NB4 (cell line): ENCODE results near the gene MTA2.
"Not testable (repeated sequence)": the region's sequence is repeated elsewhere in the genome, so short reads cannot be mapped to it uniquely, and the experiment has no call there.

Experiments used
- CTCF ChIP-seq: IDR thresholded peaks from one replicate; pipeline ENCODE4 v1.5.1; 2012; ENCODE audit warnings: low read depth, low read length
- MAX ChIP-seq: IDR thresholded peaks from 2 replicates; pipeline ENCODE4 v1.6.1; 2011; ENCODE audit warnings: low read depth, low read length
- MYC ChIP-seq: IDR thresholded peaks from 2 replicates; pipeline ENCODE4 v1.6.1; 2011; ENCODE audit warnings: low read depth, low read length
- POLR2A ChIP-seq: IDR thresholded peaks from 2 replicates; pipeline ENCODE4 v1.6.1; 2011; ENCODE audit warnings: mild to moderate bottlenecking; ENCODE audit not compliant: insufficient read length; ENCODE audit errors: extremely low read depth

- TF ChIP-seq POLR2A, CTCF, MAX, MYC: not testable (repeated sequence)
Measured at GRCh38 chr11:62550478-62550877, 51.2 kb downstream of the MTA2 start.
